HG02938 (cell line): Measurements from ENCODE around the gene USE1.

ENCODE experiments used
- ATAC-seq: cut with Tn5 transposase; IDR thresholded peaks from one replicate; pipeline ENCODE4 v1.9.1; 2021; ENCODE audit warnings: mild to moderate bottlenecking, moderate library complexity; ENCODE audit not compliant: unreplicated experiment

The USE1 gene

DNA sequence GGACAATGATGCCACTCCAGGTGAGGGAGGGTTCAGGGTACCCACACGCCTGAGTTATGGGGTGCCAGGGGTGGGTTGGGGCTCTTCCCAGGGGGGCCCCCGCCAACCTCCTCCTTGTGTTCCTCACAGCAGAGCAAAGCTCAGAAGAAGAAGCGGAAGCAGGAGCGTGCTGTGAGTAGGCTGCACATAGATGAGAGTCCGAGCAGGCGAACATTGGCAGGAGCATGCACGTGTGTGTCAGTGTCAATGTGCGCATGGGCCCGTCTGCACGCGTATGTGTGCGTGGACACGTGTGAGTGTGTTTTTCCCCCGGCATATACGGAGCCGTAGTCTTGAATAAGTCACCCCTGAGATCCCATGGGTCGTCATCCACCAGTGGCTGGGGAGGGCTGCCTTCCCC, 12.4 kb upstream of the USE1 start:
- ATAC-seq = no peak

GRCh38 chr19:17205237-17206140, 9.7 kb upstream of the USE1 start:
- ATAC-seq = no peak

- ATAC-seq = no peak
Measured at GRCh38 chr19:17206736-17207581, 8.2 kb upstream of the USE1 start.

DNA sequence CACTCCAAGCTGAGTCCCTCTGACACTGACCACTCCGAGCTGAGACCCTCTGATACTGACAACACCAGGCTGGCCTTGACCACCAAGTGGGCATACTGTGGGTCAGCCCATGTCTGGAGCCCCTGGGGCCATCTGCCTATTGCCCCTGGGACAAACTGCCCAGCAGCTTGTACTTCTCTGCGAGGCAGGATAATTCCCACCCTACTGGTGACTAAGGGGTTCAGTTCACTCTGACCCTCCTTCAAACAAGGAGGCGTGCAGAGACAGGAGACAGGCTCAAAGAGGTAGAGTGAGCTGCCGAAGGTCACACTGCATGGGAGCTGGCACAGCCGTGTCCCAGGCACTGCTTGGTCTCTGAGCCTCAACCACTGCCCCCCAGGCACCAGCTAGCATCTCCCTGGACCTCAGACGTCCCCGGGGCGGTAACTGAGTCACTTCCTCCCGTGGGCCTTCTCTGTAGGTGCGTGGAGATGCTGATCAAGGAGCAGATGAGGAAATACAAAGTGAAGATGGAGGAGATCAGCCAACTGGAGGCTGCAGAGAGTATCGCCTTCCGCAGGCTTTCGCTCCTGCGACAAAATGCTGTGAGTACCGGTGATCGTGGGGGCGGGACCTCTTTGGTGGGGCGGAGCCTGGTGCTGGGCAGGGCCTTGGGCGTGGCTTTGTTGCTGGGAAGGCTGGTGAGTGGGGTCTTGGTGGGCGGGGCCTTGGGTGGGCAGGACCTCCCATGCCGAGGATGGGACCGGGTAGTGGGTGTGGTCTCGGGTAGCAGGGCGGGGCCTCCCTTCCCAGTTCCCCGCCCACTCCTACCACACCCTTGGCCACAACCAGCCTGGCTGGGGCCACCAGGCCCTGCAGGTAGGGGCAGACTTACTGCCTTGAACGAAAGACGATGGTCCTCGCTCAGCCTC, 5.8 kb upstream of the USE1 start:
- ATAC-seq = no peak

DNA sequence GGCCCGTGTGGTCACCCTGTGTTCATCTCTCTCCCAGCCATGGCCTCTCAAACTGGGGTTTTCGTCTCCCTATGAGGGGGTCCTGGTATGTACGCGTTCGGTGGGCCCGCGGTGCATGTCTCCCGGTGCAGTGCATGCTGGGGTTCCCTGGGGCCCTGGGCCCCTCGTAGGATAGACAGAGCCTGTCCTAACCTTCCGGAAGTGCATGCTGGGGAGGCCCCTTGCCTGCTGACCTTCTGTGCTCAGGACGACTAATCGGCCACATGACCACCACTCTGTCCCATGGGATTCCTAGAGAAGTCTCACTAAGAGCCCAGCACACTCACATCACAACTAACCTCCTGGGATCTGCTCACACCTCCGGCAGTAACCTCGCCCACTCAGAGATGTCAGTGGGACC, 4.9 kb upstream of the USE1 start:
- ATAC-seq = no peak

- ATAC-seq = no peak
Measured at GRCh38 chr19:17211547-17212446, 3.4 kb upstream of the USE1 start.

GRCh38 chr19:17213334-17213733, 1.8 kb upstream of the USE1 start:
- no peak for ATAC-seq

DNA sequence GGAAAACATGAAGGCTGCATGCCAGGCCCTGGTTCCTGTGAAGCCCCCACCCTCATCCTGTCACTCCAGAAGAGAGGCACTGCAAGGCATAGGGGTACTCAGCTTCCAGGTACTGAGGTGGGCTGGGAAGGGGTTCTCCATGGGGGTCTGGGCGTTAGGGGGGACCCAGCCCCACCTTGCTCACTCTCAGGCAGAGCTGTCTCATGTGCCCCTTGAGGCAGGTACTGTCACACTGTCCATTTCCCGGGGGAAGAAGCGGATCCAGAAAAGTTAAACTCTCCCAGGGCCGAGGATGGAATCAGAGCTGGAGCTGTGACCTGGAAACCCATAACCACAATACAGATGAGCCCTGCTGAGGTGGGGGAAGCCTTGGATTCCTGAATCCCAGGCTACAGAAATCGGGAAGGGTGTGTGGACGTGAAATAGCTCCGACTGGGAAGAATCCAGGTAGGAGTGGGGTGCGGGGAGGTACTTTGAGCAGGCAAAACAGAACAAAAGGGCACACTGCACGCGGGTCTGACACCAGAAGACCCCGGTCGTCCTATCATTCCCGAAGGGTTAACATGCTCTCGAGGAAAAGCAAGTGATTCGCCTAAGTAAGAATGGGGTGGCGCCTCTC, 540 bp upstream of the USE1 start:
- ATAC-seq = no peak

GRCh38 chr19:17216058-17216670, 1.0 kb downstream of the USE1 start:
- ATAC-seq = no peak

DNA sequence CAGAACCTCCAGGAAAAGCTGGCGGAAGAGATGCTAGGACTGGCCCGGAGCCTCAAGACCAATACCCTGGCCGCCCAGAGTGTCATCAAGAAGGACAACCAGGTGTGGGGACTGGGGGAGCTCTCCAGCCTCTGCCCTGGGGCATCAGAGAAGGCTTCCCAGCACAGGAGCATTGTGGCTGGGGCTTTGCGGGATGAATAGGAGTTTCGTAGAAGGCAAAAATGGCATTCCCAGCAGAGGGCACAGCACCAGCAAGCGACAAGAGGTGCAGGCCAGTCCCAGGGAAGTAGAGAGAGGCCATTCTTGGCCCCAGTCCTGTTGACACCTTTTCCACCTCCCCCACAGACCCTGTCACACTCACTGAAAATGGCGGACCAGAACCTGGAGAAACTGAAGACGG, 4.1 kb downstream of the USE1 start:
- ATAC-seq = no peak

GRCh38 chr19:17220207-17220758, 5.1 kb downstream of the USE1 start:
- no peak for ATAC-seq

DNA sequence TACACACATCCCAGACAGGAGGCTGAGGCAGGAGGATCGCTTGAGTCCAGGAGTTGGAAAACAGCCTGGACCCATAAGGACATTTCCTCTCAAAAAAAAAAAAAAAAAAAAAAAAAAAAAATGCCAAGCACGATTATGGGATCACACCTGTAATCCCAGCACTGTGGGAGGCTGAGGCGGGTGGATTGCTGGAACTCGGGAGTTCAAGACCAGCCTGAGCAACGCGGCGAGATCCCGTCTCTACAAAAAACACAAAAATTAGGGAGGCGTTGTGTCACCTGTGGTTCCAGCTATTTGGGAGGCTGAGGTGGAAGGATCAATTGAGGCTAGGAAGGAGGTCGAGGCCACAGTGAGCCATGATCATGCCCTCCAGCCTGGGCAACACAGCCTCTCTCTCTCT, 9.9 kb downstream of the USE1 start:
- no peak for ATAC-seq

- ATAC-seq = peak; percentile 90
Measured at GRCh38 chr19:17226002-17226933, 11.1 kb downstream of the USE1 start, which contains the start of gene OCEL1. OCEL1 (plus strand) TSS chr19:17226226; CDS start chr19:17226248, 22 bp downstream.

DNA sequence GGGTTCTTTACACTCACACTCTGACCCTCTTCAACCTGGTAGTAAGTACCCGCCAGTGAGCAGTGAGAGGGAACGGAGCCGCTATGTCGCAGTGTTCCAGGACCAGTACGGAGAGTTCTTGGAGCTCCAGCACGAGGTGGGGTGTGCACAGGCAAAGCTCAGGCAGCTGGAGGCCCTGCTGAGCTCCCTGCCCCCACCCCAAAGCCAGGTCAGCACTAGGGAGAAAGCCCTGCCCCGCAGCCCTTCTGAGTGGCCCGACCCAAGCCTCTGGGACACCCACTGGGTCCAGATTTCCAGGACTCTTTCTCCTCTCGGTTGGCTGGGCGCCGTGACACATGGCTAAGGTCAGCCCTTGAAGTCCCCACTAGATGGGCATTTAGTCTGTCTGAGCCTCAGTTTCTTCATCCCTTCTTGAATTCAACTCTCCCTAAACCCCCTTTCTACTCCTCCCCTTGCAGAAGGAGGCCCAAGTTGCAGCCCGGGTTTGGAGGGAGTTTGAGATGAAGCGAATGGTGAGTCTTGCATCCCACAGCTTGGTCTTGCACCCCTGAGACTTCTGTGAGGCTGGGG, 12.7 kb downstream of the USE1 start:
- ATAC-seq = no peak

GRCh38 chr19:17229890-17230289, 14.7 kb downstream of the USE1 start:
- ATAC-seq = no peak

GRCh38 chr19:17232258-17232657, 17.1 kb downstream of the USE1 start:
- no peak for ATAC-seq

DNA sequence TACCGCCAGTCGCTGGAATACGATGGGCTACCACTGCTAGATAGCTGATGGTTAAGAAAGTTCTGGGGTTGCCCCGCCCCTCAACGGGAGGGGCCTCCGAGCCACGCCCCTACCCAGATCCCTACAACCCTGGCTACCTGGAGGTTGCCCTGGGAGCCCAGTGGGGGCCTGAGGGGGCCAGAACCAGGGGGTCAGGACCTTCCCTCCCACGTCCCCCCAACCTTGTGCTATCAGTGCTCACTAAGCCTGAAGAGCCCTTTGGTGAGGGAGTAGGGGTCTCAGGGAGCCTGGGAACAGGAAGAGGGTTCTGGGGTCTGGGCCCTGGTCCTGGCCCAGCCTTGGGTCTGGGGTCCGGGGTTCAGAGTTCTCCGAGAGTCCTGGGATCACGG, 19.7 kb downstream of the USE1 start:
- ATAC-seq = no peak
